ENCODE data around the gene FRMD4A.

- TF ChIP-seq TAF1 (IDR thresholded peaks at IDR 0.05; ENCODE audit: low read depth, low read length) (no peak), POLR2AphosphoS5 (IDR thresholded peaks at IDR 0.05; ENCODE audit: low read depth, low read length) (no peak), POLR2A (IDR thresholded peaks at IDR 0.05; ENCODE audit: low read depth, low read length) (no peak), SPI1 (IDR thresholded peaks at IDR 0.05; ENCODE audit: low read depth, low read length) (no peak), POU2F2 (IDR thresholded peaks at IDR 0.05; ENCODE audit: low read depth, low read length) (no peak)
These were observed 726.2 kb downstream of the FRMD4A start for GRCh38 chr10:13604357-13605040.
